Activated B cell treated with CpG ODN at 0.5 μM for 24 hours (primary cell): ENCODE data around the gene PPP3R1. TPM values are rescaled to one million over a fixed set of nuclear protein-coding genes. Genes with fewer than 3 reads are reported as not detected.
"Not testable (repeated sequence)": the region's sequence is repeated elsewhere in the genome, so short reads cannot be mapped to it uniquely, and the experiment has no call there.

Experiments
- ATAC-seq: fragments of 200-7000 bp; cut with Tn5 transposase; one replicate; pipeline ENCODE4 v1.10.0; 2021; ENCODE audit warnings: low read depth, mild to moderate bottlenecking, moderate library complexity
- CTCF ChIA-PET: fragments of 350-600 bp; sonication (Branson Sonifier 250); formaldehyde crosslinking; loops from one replicate; lab custom pipeline; 2021; ENCODE audit warnings: antibody characterized with exemption; lab: Charles Lee
- POLR2A ChIA-PET: fragments of 350-600 bp; sonication (Branson Sonifier 250); formaldehyde crosslinking; loops from one replicate; lab custom pipeline; 2021; ENCODE audit warnings: antibody characterized with exemption; lab: Charles Lee
- DNase-seq: peaks from one replicate; pipeline ENCODE4 v3.0.0; 2022
- H3K27ac Mint-ChIP-seq: one replicate; pipeline ENCODE4 v1.8.0; 2020; ENCODE audit warnings: mixed read lengths
- H3K27me3 Mint-ChIP-seq: one replicate; pipeline ENCODE4 v1.8.0; 2021; ENCODE audit warnings: mixed read lengths
- H3K36me3 Mint-ChIP-seq: one replicate; pipeline ENCODE4 v1.8.0; 2021; ENCODE audit warnings: low read depth, mixed read lengths
- H3K4me1 Mint-ChIP-seq: one replicate; pipeline ENCODE4 v1.8.0; 2021; ENCODE audit warnings: mixed read lengths
- H3K4me3 Mint-ChIP-seq: one replicate; pipeline ENCODE4 v1.8.0; 2020; ENCODE audit warnings: mild to moderate bottlenecking, mixed read lengths
- H3K9me3 Mint-ChIP-seq: one replicate; pipeline ENCODE4 v1.8.0; 2020; ENCODE audit warnings: mixed read lengths
- intact Hi-C: fragments of 100-400 bp; cut with micrococcal nuclease; formaldehyde crosslinking; loops from one replicate; pipeline ENCODE4 v1.15.1; 2024
- total RNA-seq: library from RNA; stranded (reverse); gene quantifications from 2 replicates; pipeline ENCODE4 v1.2.3, GENCODE V29; 2022
- TF ChIP-seq, protein P1 (sequence below): fragments of 200-600 bp; IDR thresholded peaks from one replicate; pipeline ENCODE4 v1.8.0; 2022; ENCODE audit warnings: antibody characterized with exemption, mild to moderate bottlenecking

PPP3R1 gene
- total RNA-seq, 1 donor from 2014 or later: 53.5 TPM

GRCh38 chr2:68176657-68177056, 75.7 kb downstream of the PPP3R1 start:
- TF ChIP-seq, protein P1, sequence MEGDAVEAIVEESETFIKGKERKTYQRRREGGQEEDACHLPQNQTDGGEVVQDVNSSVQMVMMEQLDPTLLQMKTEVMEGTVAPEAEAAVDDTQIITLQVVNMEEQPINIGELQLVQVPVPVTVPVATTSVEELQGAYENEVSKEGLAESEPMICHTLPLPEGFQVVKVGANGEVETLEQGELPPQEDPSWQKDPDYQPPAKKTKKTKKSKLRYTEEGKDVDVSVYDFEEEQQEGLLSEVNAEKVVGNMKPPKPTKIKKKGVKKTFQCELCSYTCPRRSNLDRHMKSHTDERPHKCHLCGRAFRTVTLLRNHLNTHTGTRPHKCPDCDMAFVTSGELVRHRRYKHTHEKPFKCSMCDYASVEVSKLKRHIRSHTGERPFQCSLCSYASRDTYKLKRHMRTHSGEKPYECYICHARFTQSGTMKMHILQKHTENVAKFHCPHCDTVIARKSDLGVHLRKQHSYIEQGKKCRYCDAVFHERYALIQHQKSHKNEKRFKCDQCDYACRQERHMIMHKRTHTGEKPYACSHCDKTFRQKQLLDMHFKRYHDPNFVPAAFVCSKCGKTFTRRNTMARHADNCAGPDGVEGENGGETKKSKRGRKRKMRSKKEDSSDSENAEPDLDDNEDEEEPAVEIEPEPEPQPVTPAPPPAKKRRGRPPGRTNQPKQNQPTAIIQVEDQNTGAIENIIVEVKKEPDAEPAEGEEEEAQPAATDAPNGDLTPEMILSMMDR: no peak
- ChIA-PET POLR2A (no interaction called here), CTCF (interaction anchor here (1.7 kb wide), 1 partner anchor 9 kb away, joined by 6 read pairs; no protein-coding TSS in a partner anchor)
- Mint-ChIP-seq H3K36me3 (peaks cover 63% of the 10 kb centered on the region), H3K4me1 (peaks cover 35% of the 10 kb centered on the region), H3K4me3 (no peak overlapping the region), H3K27ac (no peak overlapping the region), H3K27me3 (no peaks in the 10 kb centered on the region), H3K9me3 (no peaks in the 10 kb centered on the region)
- no peak for ATAC-seq
- no peak for DNase-seq
- intact Hi-C loops: no loop called here

DNA sequence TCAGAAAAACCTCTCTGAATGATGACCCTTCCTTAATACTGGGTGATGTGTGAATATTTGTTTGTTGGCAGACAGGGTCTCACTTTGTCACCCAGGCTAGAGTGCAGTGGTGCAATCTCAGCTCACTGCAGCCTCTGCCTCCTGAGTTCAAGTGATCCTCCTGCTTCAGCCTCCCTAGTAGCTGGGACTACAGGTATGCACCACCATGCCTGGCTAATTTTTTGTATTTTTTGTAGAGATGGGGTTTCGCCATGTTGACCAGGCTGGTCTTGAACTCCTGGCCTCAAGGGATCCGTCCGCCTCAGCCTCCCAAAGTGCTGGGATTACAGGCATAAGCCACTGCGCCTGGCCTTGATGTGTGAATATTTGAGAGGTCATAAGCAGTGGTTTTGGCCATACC, 77.1 kb downstream of the PPP3R1 start:
- Mint-ChIP-seq H3K4me1 (peaks cover 35% of the 10 kb centered on the region), H3K36me3 (peaks cover 54% of the 10 kb centered on the region)
- H3K27me3 Mint-ChIP-seq, H3K4me3 Mint-ChIP-seq, H3K27ac Mint-ChIP-seq, ATAC-seq, H3K9me3 Mint-ChIP-seq, intact Hi-C loops, DNase-seq: not testable (repeated sequence)
- ChIA-PET POLR2A (interaction anchor here (0.5 to 1.1 kb wide), 2 partner anchors 20 to 34 kb away, joined by 3 to 4 read pairs; no protein-coding TSS in a partner anchor), CTCF (interaction anchor here (1.2 to 1.7 kb wide), 4 partner anchors 9 to 107 kb away, joined by 3 to 6 read pairs (median 4); no protein-coding TSS in a partner anchor)

DNA sequence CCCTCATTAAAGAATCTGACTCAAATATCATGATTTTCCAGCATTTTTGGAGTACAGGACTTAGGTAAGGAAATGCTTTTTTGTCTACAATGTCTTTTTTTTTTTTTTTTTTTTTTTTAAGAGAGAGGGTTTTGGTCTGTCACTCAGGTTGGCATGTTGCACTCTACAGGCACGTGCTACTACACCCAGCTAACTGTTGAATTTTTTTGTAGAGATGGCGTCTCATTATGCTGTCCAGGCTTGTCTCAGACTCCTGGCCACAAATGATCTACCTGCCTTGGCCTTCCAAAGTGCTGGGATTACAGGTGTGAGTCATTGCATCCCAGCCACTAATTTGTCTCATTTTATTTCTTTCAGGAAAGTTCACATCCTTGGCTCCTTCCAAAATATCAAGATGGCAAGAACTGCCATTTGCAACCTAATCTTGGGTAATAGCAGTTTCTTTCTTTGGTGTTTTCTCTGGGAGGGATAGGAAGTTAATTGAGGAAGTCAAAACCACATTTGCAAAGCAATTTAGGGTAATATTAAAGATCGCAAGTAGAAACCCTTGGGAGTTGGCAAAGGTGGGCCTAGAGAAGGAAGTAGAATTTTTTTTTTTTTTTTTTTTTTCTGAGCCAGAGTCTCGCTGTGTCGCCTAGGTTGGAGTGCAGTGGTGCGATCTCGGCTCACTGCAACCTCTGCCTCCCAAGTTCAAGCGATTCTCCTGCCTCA, 79.2 kb downstream of the PPP3R1 start:
- POLR2A ChIA-PET: interaction anchor here (0.5 to 0.6 kb wide), 2 partner anchors 11 to 17 kb away, joined by 3 to 9 read pairs; no protein-coding TSS in a partner anchor
- Mint-ChIP-seq H3K4me1 (peaks cover 33% of the 10 kb centered on the region), H3K27me3 (no peaks in the 10 kb centered on the region), H3K4me3 (peak overlapping the region; percentile 41), H3K9me3 (no peaks in the 10 kb centered on the region), H3K36me3 (peaks cover 45% of the 10 kb centered on the region), H3K27ac (peak overlapping the region; percentile 41)
- TF ChIP-seq, protein P1: no peak
- DNase-seq (no peak), ATAC-seq (peak; percentile 58)
- CTCF ChIA-PET: no interaction called here
- intact Hi-C loops: loop anchor here (2.0 kb wide), 2 partner anchors 14 to 16 kb away; partner anchors contain the start of gene PNO1

GRCh38 chr2:68172521-68172920, 79.8 kb downstream of the PPP3R1 start:
- ATAC-seq (no peak), DNase-seq (no peak)
- Mint-ChIP-seq H3K4me3 (no peak overlapping the region), H3K9me3 (no peaks in the 10 kb centered on the region), H3K27me3 (no peaks in the 10 kb centered on the region), H3K27ac (no peak overlapping the region), H3K36me3 (peaks cover 46% of the 10 kb centered on the region), H3K4me1 (peaks cover 31% of the 10 kb centered on the region)
- ChIA-PET CTCF (no interaction called here), POLR2A (no interaction called here)
- intact Hi-C loops: loop anchor here (2.0 kb wide), 2 partner anchors 14 to 16 kb away; partner anchors contain the start of gene PNO1
- TF ChIP-seq, protein P1: no peak

DNA sequence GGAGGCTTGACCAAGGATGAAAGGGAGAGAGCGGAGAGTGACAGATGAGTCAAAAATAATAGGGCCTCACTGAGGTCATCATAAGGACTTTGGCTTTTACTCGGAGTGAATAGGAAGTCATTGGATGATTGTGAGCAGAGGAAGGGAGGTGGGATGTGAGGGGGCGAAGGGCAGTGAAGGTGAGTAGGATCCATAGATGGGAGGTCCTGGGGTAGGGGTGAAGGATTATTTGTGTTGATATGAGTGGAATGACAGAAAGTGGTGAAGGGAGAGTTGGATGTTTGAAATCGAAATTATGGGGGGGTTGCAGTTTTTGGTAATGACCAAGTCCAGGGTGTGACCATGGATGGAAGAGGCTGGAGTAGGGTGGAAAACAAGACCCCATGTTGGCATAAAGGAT, 80.6 kb downstream of the PPP3R1 start:
- Mint-ChIP-seq H3K27me3 (no peaks in the 10 kb centered on the region), H3K9me3 (no peaks in the 10 kb centered on the region), H3K27ac (no peak overlapping the region), H3K4me3 (no peak overlapping the region), H3K36me3 (peaks cover 47% of the 10 kb centered on the region), H3K4me1 (peaks cover 23% of the 10 kb centered on the region)
- CTCF ChIA-PET: no interaction called here
- ATAC-seq: no peak
- POLR2A ChIA-PET: no interaction called here
- intact Hi-C loops: loop anchor here (2.0 kb wide), 2 partner anchors 15 kb away; partner anchors contain the start of gene PNO1
- TF ChIP-seq, protein P1: no peak
- no peak for DNase-seq
